ENCODE data around the gene RPAIN.

Gene RPAIN

GRCh38 chr17:5419959-5420653 lies at the start of gene RPAIN:
Gene RPAIN, plus strand, starts transcription at chr17:5420182. Its CDS starts 29 bp downstream, at chr17:5420211.
- peaks cover 67% of the 10 kb centered on the region for H3K79me2 ChIP-seq (ENCODE audit: insufficient read depth, low read length)
- peak within 1 kb of the TSS; percentile 90 for H3K27ac ChIP-seq (ENCODE audit: low read depth, low read length)
- H3K27me3 ChIP-seq (ENCODE audit: low read length), result no peaks in the 10 kb centered on the region
- H3K9ac ChIP-seq (ENCODE audit: low read length), result peak within 1 kb of the TSS; percentile 91
- peak within 1 kb of the TSS; percentile 68 for H2AFZ ChIP-seq (ENCODE audit: low read depth, low read length, severe bottlenecking)
- no peaks in the 10 kb centered on the region for H3K9me2 ChIP-seq (replicated peaks; ENCODE audit: insufficient read depth, low read length)
- peak within 1 kb of the TSS; percentile 96 for H3K4me2 ChIP-seq (ENCODE audit: low read depth, low read length, poor library complexity, severe bottlenecking)
- peaks cover 7% of the 10 kb centered on the region; the same call in 1 of the 2 replicates for H4K20me1 ChIP-seq (ENCODE audit: low read depth, low read length)
- H3F3A ChIP-seq (ENCODE audit: insufficient read depth), result peaks cover 10% of the 10 kb centered on the region
- no peak for TF ChIP-seq CTCF (IDR thresholded peaks at IDR 0.05; ENCODE audit: insufficient read depth, low read length, poor library complexity, severe bottlenecking)
- peak within 1 kb of the TSS; percentile 89 for H3K4me3 ChIP-seq (ENCODE audit: insufficient read depth, low read length, poor library complexity, severe bottlenecking)
- peaks cover 32% of the 10 kb centered on the region for H3K36me3 ChIP-seq (ENCODE audit: low read length)
- no peaks in the 10 kb centered on the region for H3K9me3 ChIP-seq (ENCODE audit: insufficient read depth, low read length)

- TF ChIP-seq CTCF (IDR thresholded peaks at IDR 0.05; ENCODE audit: insufficient read depth, low read length, poor library complexity, severe bottlenecking), result no peak
- no peak for TF ChIP-seq EZH2phosphoT487 (conservative IDR thresholded peaks at IDR 0.05; ENCODE audit: low read length)
Observed at GRCh38 chr17:5370411-5370810, 49.6 kb upstream of the RPAIN start.

GRCh38 chr17:5373112-5373511 lies 46.9 kb upstream of the RPAIN start:
- Histone ChIP-seq H3K4me2 (ENCODE audit: low read depth, low read length, poor library complexity, severe bottlenecking) (no peak overlapping the region), H3K4me3 (ENCODE audit: insufficient read depth, low read length, poor library complexity, severe bottlenecking) (no peak overlapping the region), H3K36me3 (ENCODE audit: low read length) (peaks cover 22% of the 10 kb centered on the region; the same call in 1 of the 2 replicates), H3K79me2 (ENCODE audit: insufficient read depth, low read length) (no peaks in the 10 kb centered on the region), H3K27ac (ENCODE audit: low read depth, low read length) (no peak overlapping the region), H4K20me1 (ENCODE audit: low read depth, low read length) (no peaks in the 10 kb centered on the region), H3K9ac (ENCODE audit: low read length) (no peak overlapping the region), H3K9me3 (ENCODE audit: insufficient read depth, low read length) (no peaks in the 10 kb centered on the region), H3F3A (ENCODE audit: insufficient read depth) (peaks cover 16% of the 10 kb centered on the region), H3K27me3 (ENCODE audit: low read length) (no peaks in the 10 kb centered on the region), H2AFZ (ENCODE audit: low read depth, low read length, severe bottlenecking) (no peak overlapping the region), H3K9me2 (replicated peaks; ENCODE audit: insufficient read depth, low read length) (no peaks in the 10 kb centered on the region)
- no peak for TF ChIP-seq CTCF (IDR thresholded peaks at IDR 0.05; ENCODE audit: insufficient read depth, low read length, poor library complexity, severe bottlenecking)

More at GRCh38 chr17:5370411-5370810, 49.6 kb upstream of the RPAIN start:
- Histone ChIP-seq H3K9me2 (replicated peaks; ENCODE audit: insufficient read depth, low read length) (no peaks in the 10 kb centered on the region), H3K4me3 (ENCODE audit: insufficient read depth, low read length, poor library complexity, severe bottlenecking) (no peak overlapping the region), H3F3A (ENCODE audit: insufficient read depth) (no peaks in the 10 kb centered on the region), H3K4me2 (ENCODE audit: low read depth, low read length, poor library complexity, severe bottlenecking) (no peak overlapping the region), H3K36me3 (ENCODE audit: low read length) (peaks cover 14% of the 10 kb centered on the region; the same call in 1 of the 2 replicates), H3K27me3 (ENCODE audit: low read length) (no peaks in the 10 kb centered on the region), H3K79me2 (ENCODE audit: insufficient read depth, low read length) (no peaks in the 10 kb centered on the region), H2AFZ (ENCODE audit: low read depth, low read length, severe bottlenecking) (no peak overlapping the region), H4K20me1 (ENCODE audit: low read depth, low read length) (no peaks in the 10 kb centered on the region), H3K9me3 (ENCODE audit: insufficient read depth, low read length) (no peaks in the 10 kb centered on the region), H3K9ac (ENCODE audit: low read length) (no peak overlapping the region), H3K27ac (ENCODE audit: low read depth, low read length) (no peak overlapping the region)
